SJCRH30 (cell line): ENCODE data around the gene OSTM1. TPM values are rescaled to one million over a fixed set of nuclear protein-coding genes. Genes with fewer than 3 reads are reported as not detected.
"Not testable (repeated sequence)": the region's sequence is repeated elsewhere in the genome, so short reads cannot be mapped to it uniquely, and the experiment has no call there.

Experiments
- DNase-seq, 2 experiments: peaks; one replicate each; pipeline ENCODE4 v3.0.0-alpha.2; 2015 to 2020
- H3K27ac ChIP-seq: fragments of 250-450 bp; sonication (Bioruptor Pico); 2 replicates; pipeline ENCODE4 v1.5.1; 2020; ENCODE audit warnings: mild to moderate bottlenecking, moderate library complexity
- H3K27me3 ChIP-seq: fragments of 250-450 bp; sonication (Bioruptor Pico); 2 replicates; pipeline ENCODE4 v1.5.1; 2020; ENCODE audit warnings: mild to moderate bottlenecking, moderate library complexity
- H3K36me3 ChIP-seq: fragments of 250-450 bp; sonication (Bioruptor Pico); 2 replicates; pipeline ENCODE4 v1.5.1; 2020; ENCODE audit warnings: mild to moderate bottlenecking, moderate library complexity
- H3K4me1 ChIP-seq: fragments of 250-450 bp; sonication (Bioruptor Pico); 2 replicates; pipeline ENCODE4 v1.5.1; 2020; ENCODE audit warnings: mild to moderate bottlenecking, moderate library complexity
- H3K4me3 ChIP-seq: fragments of 250-450 bp; sonication (Bioruptor Pico); 2 replicates; pipeline ENCODE4 v1.5.1; 2020; ENCODE audit warnings: mild to moderate bottlenecking, moderate library complexity
- H3K9me3 ChIP-seq: fragments of 250-450 bp; sonication (Bioruptor Pico); replicated peaks from 2 replicates; pipeline ENCODE4 v1.5.1; 2020; ENCODE audit warnings: mild to moderate bottlenecking, moderate library complexity
- total RNA-seq: library from RNA; depleted of rRNA; stranded (reverse); fragments of >200 nt; shearing (Covaris generic); gene quantifications from 2 replicates; pipeline ENCODE4 v1.2.3, GENCODE V29; 2014

Gene OSTM1
- total RNA-seq, 1 experiment from 2014 or later, result 39.3 TPM

DNA sequence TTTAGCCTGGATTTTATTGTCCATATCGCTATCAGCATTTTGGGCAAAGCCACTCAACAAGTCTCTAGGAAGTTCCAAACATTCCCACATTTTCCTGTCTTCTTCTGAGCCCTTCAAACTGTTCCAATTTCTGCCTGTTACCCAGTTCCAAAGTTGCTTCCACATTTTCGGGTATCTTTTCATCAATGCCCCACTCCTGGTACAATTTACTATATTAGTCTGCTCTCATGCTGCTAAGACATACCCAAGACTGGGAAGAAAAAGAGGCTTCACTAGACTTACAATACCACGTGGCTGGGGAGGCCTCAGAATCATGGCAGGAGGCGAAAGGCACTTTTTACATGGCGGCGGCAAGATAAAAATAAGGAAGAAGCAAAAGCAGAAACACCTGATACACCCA, 58.3 kb downstream of the OSTM1 start:
- not testable (repeated sequence) for DNase-seq, H3K4me1 ChIP-seq, H3K9me3 ChIP-seq, H3K27me3 ChIP-seq, H3K4me3 ChIP-seq, H3K27ac ChIP-seq, H3K36me3 ChIP-seq

DNA sequence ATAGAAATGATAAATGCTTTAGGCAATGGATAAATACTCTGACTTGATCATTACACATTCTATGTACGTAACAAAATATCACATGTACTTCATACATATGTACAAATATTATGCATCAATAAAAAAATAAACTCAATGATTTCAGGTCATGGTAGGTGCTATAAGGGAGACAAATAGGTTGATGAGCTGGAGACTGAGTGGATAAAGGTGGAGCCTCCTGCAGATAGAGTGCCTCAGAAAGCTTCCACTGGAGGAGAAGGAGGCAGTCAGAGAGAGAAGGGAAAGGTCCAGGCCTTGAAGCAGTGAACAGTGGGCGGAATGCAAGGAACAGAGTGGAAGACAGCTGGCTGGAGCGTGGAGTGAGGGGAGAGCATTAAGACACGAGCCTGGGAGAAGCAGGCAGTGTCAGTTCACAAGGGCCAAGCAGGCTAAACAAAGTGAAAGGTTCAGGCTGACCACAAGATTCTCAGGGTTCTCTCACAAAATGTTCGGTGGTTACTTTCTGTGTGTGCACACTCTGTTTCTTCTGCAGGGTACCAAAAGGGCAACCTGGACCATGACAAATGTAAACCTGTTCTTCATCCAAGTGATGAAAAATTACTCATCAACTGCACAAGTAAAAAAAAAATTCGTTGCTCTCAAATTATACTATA, 60.6 kb downstream of the OSTM1 start:
- Histone ChIP-seq H3K4me1 (no peaks in the 10 kb centered on the region), H3K27ac (no peak overlapping the region), H3K36me3 (no peaks in the 10 kb centered on the region), H3K4me3 (no peak overlapping the region), H3K27me3 (no peaks in the 10 kb centered on the region), H3K9me3 (peaks cover 9% of the 10 kb centered on the region)
- no peak for DNase-seq

DNA sequence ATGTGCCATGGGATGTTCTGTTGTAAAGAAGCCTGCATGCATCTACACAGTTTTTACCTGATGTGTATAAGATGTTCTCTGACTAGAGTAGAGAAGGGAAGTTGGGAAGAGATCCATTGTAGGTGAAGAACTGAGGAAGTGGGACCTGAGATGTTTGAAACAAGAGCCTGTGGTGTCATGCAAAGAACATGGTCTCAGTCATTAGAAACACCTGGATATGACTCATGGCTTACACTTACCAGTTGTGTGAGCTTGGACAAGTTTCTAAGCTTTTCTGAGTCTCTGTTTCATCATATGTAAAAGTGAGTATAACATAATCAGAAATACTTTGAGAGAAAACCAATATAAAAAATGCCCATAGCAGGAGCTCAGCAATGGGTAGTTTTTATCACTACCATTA, 64.6 kb downstream of the OSTM1 start:
- no peaks in the 10 kb centered on the region for H3K27me3 ChIP-seq
- no peak for DNase-seq
- H3K36me3 ChIP-seq, result no peaks in the 10 kb centered on the region
- H3K27ac ChIP-seq, result no peak overlapping the region
- H3K4me1 ChIP-seq, result no peaks in the 10 kb centered on the region
- no peaks in the 10 kb centered on the region; the same call in 1 of the 2 replicates for H3K9me3 ChIP-seq
- H3K4me3 ChIP-seq, result no peak overlapping the region

DNA sequence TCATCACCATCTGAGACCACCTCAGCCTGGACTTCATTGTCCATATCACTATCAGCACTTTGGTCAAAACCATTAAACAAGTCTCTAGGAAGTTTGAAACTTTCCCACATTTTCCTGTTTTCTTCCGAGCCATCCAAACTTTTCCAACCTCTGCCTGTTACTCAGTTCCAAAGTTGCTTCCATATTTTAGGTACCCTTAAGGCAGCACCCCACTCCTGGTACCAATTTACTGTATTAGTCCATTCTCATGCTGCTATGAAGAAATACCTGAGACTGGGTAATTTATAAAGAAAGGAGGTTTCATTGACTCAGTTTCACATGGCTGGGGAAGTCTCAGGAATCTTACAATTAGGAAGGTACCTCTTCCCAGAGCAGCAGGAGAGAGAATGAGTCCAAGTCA, 65.3 kb downstream of the OSTM1 start:
- not testable (repeated sequence) for H3K36me3 ChIP-seq, H3K4me3 ChIP-seq, H3K27me3 ChIP-seq, DNase-seq, H3K9me3 ChIP-seq, H3K4me1 ChIP-seq, H3K27ac ChIP-seq

DNA sequence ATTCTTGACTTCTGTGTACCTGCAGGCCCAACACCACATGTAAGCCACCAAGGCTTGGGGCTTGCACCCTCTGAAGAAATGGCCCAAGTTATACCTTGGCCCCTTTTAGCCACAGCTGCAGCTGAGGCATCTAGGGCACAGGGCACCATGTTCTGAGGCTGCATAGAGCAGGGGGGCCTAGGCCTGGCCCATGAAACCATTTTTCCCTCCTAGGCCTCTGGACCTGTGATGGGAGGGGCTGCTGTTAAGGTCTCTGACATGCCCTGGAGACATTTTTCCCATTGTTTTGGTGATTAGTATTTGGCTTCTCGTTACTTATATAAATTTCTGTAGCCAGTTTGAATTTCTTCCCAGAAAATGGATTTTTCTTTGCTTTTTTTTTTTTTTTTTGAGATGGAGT, 66.2 kb downstream of the OSTM1 start:
- Histone ChIP-seq H3K36me3 (no peaks in the 10 kb centered on the region), H3K27me3 (no peaks in the 10 kb centered on the region), H3K4me1 (no peaks in the 10 kb centered on the region), H3K27ac (no peak overlapping the region), H3K4me3 (no peak overlapping the region), H3K9me3 (no peaks in the 10 kb centered on the region; the same call in 1 of the 2 replicates)
- DNase-seq, result no peak

DNA sequence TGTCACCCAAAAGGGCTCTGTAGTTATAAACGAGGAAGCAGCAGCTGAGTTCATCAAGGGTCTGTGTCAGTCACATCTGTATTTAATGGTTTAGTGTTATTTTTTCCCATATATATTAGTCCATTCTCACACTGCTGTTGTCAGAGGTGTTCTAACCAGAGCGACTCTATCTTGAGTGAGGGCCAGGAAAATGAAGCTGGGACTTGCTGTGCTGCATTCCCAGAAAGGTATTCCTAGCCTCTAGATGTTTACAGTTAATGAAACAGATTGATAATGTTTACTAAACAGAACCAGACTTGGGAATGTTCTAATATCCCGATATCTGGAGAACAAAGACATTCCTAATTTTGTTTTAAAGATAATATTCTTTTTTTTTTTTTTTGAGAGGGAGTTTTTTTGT, 68.6 kb downstream of the OSTM1 start:
- DNase-seq, result no peak
- Histone ChIP-seq H3K4me1 (no peaks in the 10 kb centered on the region), H3K27me3 (no peaks in the 10 kb centered on the region), H3K4me3 (no peak overlapping the region), H3K9me3 (no peaks in the 10 kb centered on the region; the same call in 1 of the 2 replicates), H3K36me3 (no peaks in the 10 kb centered on the region), H3K27ac (no peak overlapping the region)

DNA sequence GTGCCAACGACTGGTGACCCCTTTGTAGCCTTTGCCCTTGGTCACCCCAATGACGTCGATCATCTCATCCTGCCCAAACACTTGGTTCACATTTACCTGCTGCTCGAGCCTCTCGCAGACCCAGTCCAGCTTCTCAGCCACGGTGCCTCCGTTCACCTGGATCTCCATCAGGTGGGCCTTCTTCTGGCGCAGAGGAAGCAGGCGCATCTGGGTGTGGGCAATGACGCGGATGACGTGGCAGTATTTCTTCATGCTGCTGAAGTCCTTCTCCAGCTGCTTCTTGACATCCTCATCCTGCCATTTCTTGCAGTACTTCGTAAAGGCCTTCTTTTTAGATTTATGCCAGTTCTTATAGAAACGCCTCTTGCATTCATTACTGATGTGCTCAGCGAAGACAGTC, 69.7 kb downstream of the OSTM1 start:
- H3K4me1 ChIP-seq, result no peaks in the 10 kb centered on the region
- H3K27me3 ChIP-seq, result no peaks in the 10 kb centered on the region
- DNase-seq, result no peak
- no peak overlapping the region for H3K4me3 ChIP-seq
- no peaks in the 10 kb centered on the region for H3K36me3 ChIP-seq
- H3K27ac ChIP-seq, result no peak overlapping the region
- no peaks in the 10 kb centered on the region; the same call in 1 of the 2 replicates for H3K9me3 ChIP-seq

DNA sequence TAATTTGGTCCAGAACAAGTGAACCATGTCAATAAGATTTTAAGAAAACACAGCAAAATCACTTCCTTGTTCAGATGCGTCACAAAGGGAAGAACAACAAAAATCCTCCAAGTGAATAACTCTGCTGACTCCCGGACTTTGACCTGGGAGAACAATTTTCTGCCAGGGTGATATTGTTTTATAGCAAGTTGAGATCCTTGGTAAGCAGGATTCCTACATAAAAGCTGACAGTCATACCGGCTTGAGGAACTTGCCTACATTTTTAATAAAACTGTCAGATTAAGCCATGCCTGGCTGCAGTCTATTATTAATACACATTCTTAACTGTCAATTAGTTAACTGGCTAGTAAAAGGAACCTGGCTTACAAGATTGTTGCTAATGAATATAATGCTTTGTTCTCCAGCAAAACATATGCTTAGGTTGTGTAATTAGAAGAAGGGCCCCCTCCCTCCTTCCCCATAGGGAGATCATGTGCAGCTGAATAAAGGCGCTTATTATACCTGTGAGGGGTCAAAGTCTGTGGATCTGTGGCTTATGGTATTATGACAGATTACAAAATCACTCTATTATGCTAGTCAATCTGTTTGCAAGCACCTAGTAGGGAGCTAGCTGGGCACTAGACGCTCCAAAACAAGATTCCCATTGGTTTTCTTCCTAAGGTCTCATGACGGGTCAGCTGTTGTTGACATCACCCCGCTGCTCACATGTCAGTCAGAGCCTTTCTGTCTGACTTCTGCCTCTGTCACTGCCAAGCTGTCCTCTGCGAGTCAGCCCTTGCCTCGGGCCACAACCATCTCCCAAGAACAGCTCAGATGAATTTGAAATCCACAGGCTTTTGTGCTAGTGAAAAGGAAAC, 71.9 kb downstream of the OSTM1 start:
- Histone ChIP-seq H3K9me3 (no peaks in the 10 kb centered on the region), H3K4me1 (no peaks in the 10 kb centered on the region), H3K36me3 (no peaks in the 10 kb centered on the region), H3K27me3 (no peaks in the 10 kb centered on the region), H3K4me3 (peak overlapping the region; percentile 43), H3K27ac (no peak overlapping the region)
- DNase-seq, result peak; percentile 73 to 82

DNA sequence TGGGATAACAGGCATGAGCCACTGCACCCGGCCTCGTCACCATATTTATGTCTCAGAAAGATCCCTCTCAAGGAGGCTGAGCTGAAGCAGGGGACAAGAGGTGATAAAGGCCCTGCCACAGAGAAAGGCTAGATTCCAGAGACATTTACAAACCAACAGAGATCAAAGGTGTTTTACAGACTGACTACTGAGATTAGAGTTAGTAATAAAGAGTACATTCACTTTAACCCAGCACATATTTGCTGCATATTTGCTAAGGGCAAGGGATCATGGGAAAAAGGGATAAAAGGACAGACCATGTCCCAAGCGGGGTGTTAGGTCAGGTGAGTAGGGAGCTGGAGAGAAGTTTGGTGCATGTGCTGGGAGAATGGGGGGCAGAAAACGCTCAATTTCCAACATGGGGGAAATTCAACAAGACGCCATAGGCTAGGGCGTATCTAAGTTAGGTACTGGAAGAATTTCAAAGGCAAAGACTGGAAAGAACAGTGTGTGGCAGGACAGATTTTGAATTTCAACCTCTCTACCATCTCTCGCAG, 72.8 kb downstream of the OSTM1 start:
- Histone ChIP-seq H3K27me3 (no peaks in the 10 kb centered on the region), H3K9me3 (no peaks in the 10 kb centered on the region), H3K4me3 (no peak overlapping the region), H3K36me3 (no peaks in the 10 kb centered on the region), H3K4me1 (no peaks in the 10 kb centered on the region), H3K27ac (no peak overlapping the region)
- DNase-seq, result no peak

DNA sequence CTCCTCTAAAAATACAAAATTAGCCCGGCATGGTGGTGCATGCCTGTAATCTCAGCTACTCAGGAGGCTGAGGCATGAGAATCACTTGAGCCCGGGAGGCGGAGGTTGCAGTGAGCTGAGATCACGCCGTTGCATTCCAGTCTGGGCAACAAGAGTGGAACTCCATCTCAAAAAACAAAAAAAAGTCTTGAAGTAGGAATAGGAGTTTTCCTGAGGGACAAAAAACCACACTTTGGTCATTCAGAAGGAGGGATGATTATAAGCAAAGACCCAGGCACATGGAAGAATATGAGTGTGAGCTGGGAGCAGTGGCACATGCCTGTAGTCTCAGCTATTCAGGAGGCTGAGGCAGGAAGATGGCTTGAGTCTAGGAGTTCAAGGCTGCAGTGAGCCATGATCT, 74.3 kb downstream of the OSTM1 start:
- H3K36me3 ChIP-seq, H3K27ac ChIP-seq, H3K9me3 ChIP-seq, H3K4me3 ChIP-seq, DNase-seq, H3K27me3 ChIP-seq, H3K4me1 ChIP-seq: not testable (repeated sequence)

DNA sequence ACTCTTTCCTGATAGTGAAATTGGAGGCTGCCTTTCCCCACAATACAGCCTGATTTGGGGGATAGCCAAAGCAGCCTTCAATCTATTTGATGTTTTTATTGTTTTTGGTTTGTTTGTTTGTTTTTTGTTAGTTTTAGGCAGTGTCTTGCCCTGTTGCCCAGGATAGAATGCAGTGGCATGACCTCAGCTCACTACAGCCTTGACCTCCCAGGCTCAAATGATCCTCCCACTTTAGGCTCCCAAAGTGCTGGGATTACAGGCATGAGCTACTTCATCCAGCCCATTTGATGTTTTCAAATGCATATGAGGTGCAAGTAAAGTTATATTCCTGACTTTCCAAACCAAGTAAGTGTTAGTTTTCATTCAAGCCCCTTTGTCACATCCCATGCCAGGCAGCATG, 75.2 kb downstream of the OSTM1 start:
- Histone ChIP-seq H3K9me3 (no peaks in the 10 kb centered on the region), H3K4me1 (no peaks in the 10 kb centered on the region), H3K27ac (no peak overlapping the region), H3K27me3 (no peaks in the 10 kb centered on the region), H3K36me3 (no peaks in the 10 kb centered on the region), H3K4me3 (no peak overlapping the region)
- no peak for DNase-seq

DNA sequence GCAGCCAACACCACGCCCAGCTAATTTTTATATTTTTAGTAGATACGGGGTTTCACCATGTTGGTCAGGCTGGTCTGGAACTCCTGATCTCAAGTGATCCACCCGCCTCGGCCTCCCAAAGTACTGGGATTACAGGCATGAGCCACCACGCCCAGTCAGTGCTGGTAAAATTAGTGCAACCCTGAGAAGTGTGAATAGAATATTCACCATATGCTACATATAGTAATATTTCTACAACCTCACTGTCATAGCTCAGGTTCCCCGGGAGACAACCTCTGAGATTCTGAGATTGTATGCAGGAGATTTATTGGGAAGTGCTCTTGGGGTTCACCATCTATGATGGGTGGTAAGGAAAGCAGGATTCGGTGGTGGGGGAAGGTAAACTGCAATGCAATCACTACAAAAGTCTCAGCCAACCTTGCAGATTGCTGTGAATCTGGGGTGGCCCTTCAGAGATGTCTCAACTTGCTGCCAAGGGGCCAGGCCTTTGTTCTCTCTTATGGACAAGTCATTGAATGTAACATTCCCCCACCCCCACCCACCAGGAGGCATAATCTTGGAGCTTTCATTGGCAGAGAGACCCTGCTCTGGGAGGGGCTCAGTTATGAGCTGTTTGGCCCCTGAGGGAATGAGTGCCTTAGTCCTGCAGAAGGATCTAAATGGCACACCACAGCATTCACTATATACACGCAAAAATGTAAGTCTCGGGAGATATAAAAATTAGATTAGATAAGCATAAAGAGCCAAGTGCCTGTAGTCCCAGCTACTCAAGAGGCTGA, 82.6 kb downstream of the OSTM1 start:
- H3K36me3 ChIP-seq, result no peaks in the 10 kb centered on the region
- H3K4me1 ChIP-seq, result no peaks in the 10 kb centered on the region
- no peak overlapping the region for H3K27ac ChIP-seq
- no peaks in the 10 kb centered on the region for H3K27me3 ChIP-seq
- DNase-seq, result no peak
- no peaks in the 10 kb centered on the region for H3K9me3 ChIP-seq
- no peak overlapping the region for H3K4me3 ChIP-seq
